GM21381 (cell line): ENCODE data around the gene GAL3ST3.
A peak's percentile ranks its signal among the peaks of the same experiment; 100 is the strongest.
"Not testable (repeated sequence)": the region's sequence is repeated elsewhere in the genome, so short reads cannot be mapped to it uniquely, and the experiment has no call there.

Experiments
- ATAC-seq: cut with Tn5 transposase; IDR thresholded peaks from one replicate; pipeline ENCODE4 v1.9.1; 2021; ENCODE audit warnings: mild to moderate bottlenecking, moderate library complexity; ENCODE audit not compliant: unreplicated experiment

The GAL3ST3 gene

GRCh38 chr11:66046901-66047300 is 2.1 kb downstream of the GAL3ST3 start:
- no peak for ATAC-seq

- ATAC-seq = peak; percentile 49
These were observed 3.8 kb downstream of the GAL3ST3 start for GRCh38 chr11:66045177-66045639.

GRCh38 chr11:66044757-66045156 is 4.2 kb downstream of the GAL3ST3 start:
- ATAC-seq = no peak

- no peak for ATAC-seq
These were observed 5.7 kb downstream of the GAL3ST3 start for GRCh38 chr11:66042996-66043906.

- no peak for ATAC-seq
These were observed 6.5 kb downstream of the GAL3ST3 start for GRCh38 chr11:66042227-66042995.

GRCh38 chr11:66039765-66040164 is 9.2 kb downstream of the GAL3ST3 start:
- no peak for ATAC-seq

GRCh38 chr11:66037327-66037726 is 11.6 kb downstream of the GAL3ST3 start:
- ATAC-seq = no peak

GRCh38 chr11:66036334-66036710 is 12.6 kb downstream of the GAL3ST3 start:
- ATAC-seq = no peak

- ATAC-seq = no peak
These were observed 13.2 kb downstream of the GAL3ST3 start for GRCh38 chr11:66035653-66036333.

- ATAC-seq = no peak
These were observed 15.8 kb downstream of the GAL3ST3 start for GRCh38 chr11:66032957-66033735.

GRCh38 chr11:66026017-66026529 is 22.9 kb downstream of the GAL3ST3 start, which contains the start of gene CATSPER1:
Gene CATSPER1, minus strand, starts transcription at chr11:66026479. Its CDS starts 100 bp downstream, at chr11:66026379.
- ATAC-seq = no peak

GRCh38 chr11:66023186-66023440 is 25.8 kb downstream of the GAL3ST3 start:
- not testable (repeated sequence) for ATAC-seq

- ATAC-seq = no peak
These were observed 26.4 kb downstream of the GAL3ST3 start for GRCh38 chr11:66022401-66023185.

- no peak for ATAC-seq
These were observed 28.2 kb downstream of the GAL3ST3 start for GRCh38 chr11:66020618-66021357.

GRCh38 chr11:66020212-66020611 is 28.7 kb downstream of the GAL3ST3 start:
- ATAC-seq = no peak

- ATAC-seq = no peak
These were observed 31.6 kb downstream of the GAL3ST3 start for GRCh38 chr11:66017321-66017720.

GRCh38 chr11:66016793-66017177 is 32.2 kb downstream of the GAL3ST3 start:
- ATAC-seq = no peak

GRCh38 chr11:66015936-66016792 is 32.8 kb downstream of the GAL3ST3 start:
- ATAC-seq = no peak
